ENCODE results near the gene RBBP6.
"Not testable (repeated sequence)": the region's sequence is repeated elsewhere in the genome, so short reads cannot be mapped to it uniquely, and the experiment has no call there.

RBBP6 gene, protein sequence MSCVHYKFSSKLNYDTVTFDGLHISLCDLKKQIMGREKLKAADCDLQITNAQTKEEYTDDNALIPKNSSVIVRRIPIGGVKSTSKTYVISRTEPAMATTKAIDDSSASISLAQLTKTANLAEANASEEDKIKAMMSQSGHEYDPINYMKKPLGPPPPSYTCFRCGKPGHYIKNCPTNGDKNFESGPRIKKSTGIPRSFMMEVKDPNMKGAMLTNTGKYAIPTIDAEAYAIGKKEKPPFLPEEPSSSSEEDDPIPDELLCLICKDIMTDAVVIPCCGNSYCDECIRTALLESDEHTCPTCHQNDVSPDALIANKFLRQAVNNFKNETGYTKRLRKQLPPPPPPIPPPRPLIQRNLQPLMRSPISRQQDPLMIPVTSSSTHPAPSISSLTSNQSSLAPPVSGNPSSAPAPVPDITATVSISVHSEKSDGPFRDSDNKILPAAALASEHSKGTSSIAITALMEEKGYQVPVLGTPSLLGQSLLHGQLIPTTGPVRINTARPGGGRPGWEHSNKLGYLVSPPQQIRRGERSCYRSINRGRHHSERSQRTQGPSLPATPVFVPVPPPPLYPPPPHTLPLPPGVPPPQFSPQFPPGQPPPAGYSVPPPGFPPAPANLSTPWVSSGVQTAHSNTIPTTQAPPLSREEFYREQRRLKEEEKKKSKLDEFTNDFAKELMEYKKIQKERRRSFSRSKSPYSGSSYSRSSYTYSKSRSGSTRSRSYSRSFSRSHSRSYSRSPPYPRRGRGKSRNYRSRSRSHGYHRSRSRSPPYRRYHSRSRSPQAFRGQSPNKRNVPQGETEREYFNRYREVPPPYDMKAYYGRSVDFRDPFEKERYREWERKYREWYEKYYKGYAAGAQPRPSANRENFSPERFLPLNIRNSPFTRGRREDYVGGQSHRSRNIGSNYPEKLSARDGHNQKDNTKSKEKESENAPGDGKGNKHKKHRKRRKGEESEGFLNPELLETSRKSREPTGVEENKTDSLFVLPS (N-terminal part only)

DNA sequence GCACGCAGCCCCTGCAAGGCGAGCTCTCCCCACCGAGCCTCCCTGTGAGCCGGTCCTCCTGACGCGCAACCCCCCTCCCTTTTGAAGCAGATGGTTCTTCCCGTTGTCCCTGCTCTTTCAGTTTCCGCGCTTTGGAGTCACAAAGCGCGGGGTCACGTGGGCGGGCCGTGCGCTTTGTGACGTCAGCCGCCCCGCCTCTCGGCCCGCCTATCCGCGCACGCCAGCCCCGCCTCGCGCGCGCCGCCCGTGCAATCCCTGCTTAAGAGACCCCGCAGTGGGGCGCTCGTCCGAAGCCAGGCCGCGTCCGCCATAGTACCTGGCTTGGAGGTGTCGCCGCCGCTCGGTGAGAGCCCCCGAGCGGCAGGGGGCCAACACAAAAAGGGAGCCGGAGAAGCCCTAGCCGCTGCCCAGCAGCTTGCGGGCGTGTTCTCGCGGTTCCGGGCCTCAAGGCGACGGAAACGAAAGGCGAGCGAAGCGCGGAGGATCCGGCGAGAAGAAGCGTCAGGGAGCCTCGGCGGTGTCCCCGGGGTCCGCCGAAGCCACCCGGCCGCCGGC, at the start of gene RBBP6:
RBBP6 (plus strand) TSS at position 272 of the 555 bp plus-strand sequence. CDS start 1,061 bp downstream, outside the sequence.
- peak; percentile 95 for DNase-seq

- DNase-seq, result no peak
Measured at GRCh38 chr16:24490866-24491265, 48.5 kb upstream of the RBBP6 start.

DNA sequence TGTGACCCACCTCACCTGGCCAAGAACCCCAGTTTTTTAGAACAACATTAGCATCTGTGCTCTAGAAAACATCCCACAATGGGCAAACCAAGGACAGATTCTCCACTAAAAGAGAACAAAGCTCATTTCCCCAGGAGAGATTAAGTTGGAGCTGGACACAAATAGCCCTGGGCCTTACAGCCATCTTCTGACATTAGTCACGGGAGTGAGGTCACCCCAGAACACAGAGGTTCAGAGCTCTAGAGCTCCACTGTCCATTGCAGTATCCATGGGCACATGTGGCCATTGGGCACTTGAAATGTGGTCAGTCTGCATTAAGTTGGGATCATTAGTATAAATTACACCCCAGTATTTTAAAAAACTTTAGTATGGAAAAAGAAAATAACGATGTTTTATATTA, 47.6 kb upstream of the RBBP6 start:
- no peak for DNase-seq

DNA sequence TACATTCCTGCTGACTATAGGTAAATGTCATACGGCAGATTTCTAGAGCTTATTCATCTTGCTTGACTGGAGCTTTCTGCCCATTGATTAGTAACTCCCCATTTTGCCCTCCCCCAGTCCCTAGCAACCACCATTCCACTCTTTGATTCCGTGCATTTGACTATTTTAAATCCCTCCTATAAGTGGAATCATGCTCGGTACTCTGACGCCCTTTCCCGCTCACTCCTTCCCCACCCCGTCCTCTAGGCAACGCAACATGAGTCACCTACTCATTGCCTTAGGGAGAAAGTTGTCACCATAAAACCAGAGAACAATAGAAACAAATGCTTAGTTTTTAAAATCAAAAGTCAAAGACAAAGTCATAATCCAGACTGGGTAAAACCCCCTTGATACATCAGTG, 45.5 kb upstream of the RBBP6 start:
- DNase-seq, result no peak

GRCh38 chr16:24495207-24495606, 44.2 kb upstream of the RBBP6 start:
- DNase-seq, result not testable (repeated sequence)

DNA sequence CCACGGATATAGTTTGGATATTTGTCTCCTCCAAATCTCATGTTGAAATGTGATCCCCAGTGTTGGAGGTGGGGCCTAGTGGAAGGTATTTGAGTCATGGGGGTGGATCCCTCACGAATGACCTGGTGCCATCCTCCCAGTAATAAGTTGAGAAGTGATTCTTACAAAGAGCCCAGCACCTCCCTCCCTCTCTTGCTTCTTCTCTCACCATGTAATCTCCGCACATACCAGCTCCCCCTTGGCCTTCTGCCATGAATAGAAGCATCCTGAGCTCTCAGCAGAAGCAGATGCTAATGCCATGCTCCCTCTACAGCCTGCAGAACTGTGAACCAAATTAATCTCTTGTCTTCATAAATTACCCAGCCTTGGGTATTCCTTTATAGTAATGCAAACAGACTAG, 41.9 kb upstream of the RBBP6 start:
- DNase-seq, result no peak

GRCh38 chr16:24499193-24499814, 40.1 kb upstream of the RBBP6 start:
- DNase-seq, result peak; percentile 54

GRCh38 chr16:24504472-24505345, 34.7 kb upstream of the RBBP6 start:
- peak; percentile 62 for DNase-seq

GRCh38 chr16:24505959-24506358, 33.4 kb upstream of the RBBP6 start:
- no peak for DNase-seq

- DNase-seq, result no peak
Measured at GRCh38 chr16:24507959-24508480, 31.3 kb upstream of the RBBP6 start.

DNA sequence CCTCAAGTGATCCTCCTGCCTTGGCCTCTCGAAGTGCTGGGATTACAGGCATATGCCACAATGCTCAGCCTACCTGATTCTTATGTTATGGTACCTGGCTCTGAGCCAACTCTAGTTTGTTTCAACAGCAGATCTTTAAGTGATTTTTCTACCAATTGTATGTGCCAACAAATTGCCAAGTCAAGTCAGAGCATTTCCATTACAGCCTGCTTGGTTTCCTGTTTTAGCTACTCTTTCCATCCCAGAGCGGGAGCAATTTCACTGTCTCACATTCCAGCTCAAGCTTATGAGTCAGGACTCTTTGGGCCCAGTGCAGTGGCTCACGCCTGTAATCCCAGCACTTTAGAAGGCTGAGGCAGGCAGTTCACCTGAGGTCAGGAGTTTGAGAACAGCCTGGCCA, 30.8 kb upstream of the RBBP6 start:
- no peak for DNase-seq

DNA sequence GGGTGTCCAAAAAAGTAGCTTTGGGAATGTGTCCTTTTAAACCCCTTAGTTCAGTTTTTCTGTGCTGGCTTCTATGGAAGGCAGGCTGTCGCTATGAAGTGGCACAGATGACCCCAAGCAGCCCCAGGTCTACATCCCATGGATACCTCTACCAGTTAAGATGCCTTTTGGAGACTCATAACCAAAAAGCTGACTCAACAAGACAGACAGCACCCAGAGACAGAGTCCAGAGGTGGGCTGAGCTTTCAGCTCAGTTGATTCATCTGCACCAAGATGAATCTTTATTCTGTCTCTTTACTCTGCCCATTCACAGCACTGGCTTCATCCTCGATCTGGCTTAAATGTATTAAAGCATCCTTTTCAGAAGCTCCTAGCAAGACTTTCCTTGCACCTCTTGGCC, 29.8 kb upstream of the RBBP6 start:
- DNase-seq, result no peak

GRCh38 chr16:24511174-24511573, 28.2 kb upstream of the RBBP6 start:
- no peak for DNase-seq

- DNase-seq, result no peak
Measured at GRCh38 chr16:24511792-24512191, 27.6 kb upstream of the RBBP6 start.

DNA sequence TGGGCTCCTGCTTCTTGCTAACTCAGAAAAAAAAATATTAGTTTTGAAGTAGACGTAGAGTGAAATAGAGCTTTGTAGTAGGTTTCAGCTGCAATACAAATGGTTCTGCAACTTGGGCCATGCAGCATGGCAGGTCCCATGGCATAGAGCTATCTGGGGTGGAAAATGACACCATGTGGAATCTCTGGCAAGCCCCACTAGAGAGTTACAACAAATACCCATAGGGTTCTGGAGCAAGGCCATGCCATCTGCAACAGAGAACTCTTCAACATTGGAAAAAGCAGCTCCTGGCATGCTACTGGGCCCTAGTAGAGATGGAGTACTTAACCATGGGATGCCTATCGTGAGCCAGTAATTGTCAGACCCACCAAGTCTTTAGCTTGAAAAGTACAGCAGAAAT, 25.3 kb upstream of the RBBP6 start:
- DNase-seq, result no peak

GRCh38 chr16:24515186-24515585, 24.2 kb upstream of the RBBP6 start:
- no peak for DNase-seq

GRCh38 chr16:24516900-24517669, 22.3 kb upstream of the RBBP6 start:
- DNase-seq, result peak; percentile 81

GRCh38 chr16:24518498-24518897, 20.9 kb upstream of the RBBP6 start:
- no peak for DNase-seq

DNA sequence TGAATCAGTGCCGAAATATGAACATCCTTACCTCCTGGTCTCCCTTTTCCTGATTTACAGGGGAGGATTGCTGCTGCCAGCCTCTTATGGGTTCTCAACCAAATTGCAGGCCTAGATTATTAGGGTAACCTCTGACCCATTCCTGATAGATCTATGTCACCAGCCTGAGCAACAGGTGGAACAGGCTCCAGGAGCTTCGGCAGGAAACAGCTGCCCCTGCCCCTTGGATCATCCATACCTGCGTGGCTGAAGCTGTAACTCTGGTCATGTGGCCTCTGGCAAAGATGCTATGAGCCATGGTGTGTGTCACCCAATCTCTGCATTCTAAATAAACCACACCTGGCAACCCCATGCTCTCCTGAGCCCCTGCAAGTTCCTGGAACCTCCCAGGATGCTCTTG, 18.4 kb upstream of the RBBP6 start:
- DNase-seq, result no peak

GRCh38 chr16:24522751-24523150, 16.6 kb upstream of the RBBP6 start:
- DNase-seq, result no peak

GRCh38 chr16:24523569-24523968, 15.8 kb upstream of the RBBP6 start:
- no peak for DNase-seq

All from MV-4-11 (cell line).